GM19372 (cell line): Measurements from ENCODE around the gene TM4SF20.
"Not testable (repeated sequence)": the region's sequence is repeated elsewhere in the genome, so short reads cannot be mapped to it uniquely, and the experiment has no call there.

ENCODE experiments used
- ATAC-seq: cut with Tn5 transposase; IDR thresholded peaks from one replicate; pipeline ENCODE4 v1.9.1; 2021; ENCODE audit warnings: mild to moderate bottlenecking, low read depth, moderate library complexity; ENCODE audit not compliant: unreplicated experiment

TM4SF20 gene

GRCh38 chr2:227401550-227401949 lies 22.4 kb upstream of the TM4SF20 start:
- ATAC-seq, result no peak

GRCh38 chr2:227398684-227399670 lies 19.9 kb upstream of the TM4SF20 start:
- no peak for ATAC-seq

GRCh38 chr2:227397562-227397961 lies 18.5 kb upstream of the TM4SF20 start:
- ATAC-seq, result no peak

GRCh38 chr2:227395556-227395955 lies 16.4 kb upstream of the TM4SF20 start:
- ATAC-seq, result no peak

GRCh38 chr2:227394401-227394800 lies 15.3 kb upstream of the TM4SF20 start:
- no peak for ATAC-seq

- no peak for ATAC-seq
These were observed 11.6 kb upstream of the TM4SF20 start for GRCh38 chr2:227390468-227391256.

- ATAC-seq, result no peak
These were observed 10.6 kb upstream of the TM4SF20 start for GRCh38 chr2:227389661-227390060.

GRCh38 chr2:227389231-227389630 lies 10.1 kb upstream of the TM4SF20 start:
- ATAC-seq, result no peak

GRCh38 chr2:227388537-227389011 lies 9.5 kb upstream of the TM4SF20 start:
- ATAC-seq, result no peak

GRCh38 chr2:227387583-227387982 lies 8.5 kb upstream of the TM4SF20 start, which contains the start of gene SCYGR1:
Gene SCYGR1, minus strand, starts transcription at chr2:227387949. Its CDS starts 0 bp downstream, at chr2:227387949.
- not testable (repeated sequence) for ATAC-seq

GRCh38 chr2:227386630-227387029 lies 7.5 kb upstream of the TM4SF20 start:
- no peak for ATAC-seq

GRCh38 chr2:227383686-227384085 lies 4.6 kb upstream of the TM4SF20 start:
- ATAC-seq, result no peak

GRCh38 chr2:227382241-227382835 lies 3.2 kb upstream of the TM4SF20 start:
- not testable (repeated sequence) for ATAC-seq

GRCh38 chr2:227378371-227378782 lies 729 bp downstream of the TM4SF20 start:
- no peak for ATAC-seq

GRCh38 chr2:227377467-227378351 lies 1.4 kb downstream of the TM4SF20 start:
- no peak for ATAC-seq

GRCh38 chr2:227376656-227377396 lies 2.3 kb downstream of the TM4SF20 start:
- no peak for ATAC-seq

- no peak for ATAC-seq
These were observed 4.9 kb downstream of the TM4SF20 start for GRCh38 chr2:227374158-227374557.

GRCh38 chr2:227373389-227373788 lies 5.7 kb downstream of the TM4SF20 start:
- no peak for ATAC-seq

- ATAC-seq, result no peak
These were observed 8.3 kb downstream of the TM4SF20 start for GRCh38 chr2:227370791-227371312.
